HCEC 1CT (cell line): ENCODE measurements around the gene PTGES2.

Source experiments
- DNase-seq: peaks from one replicate; pipeline ENCODE4 v3.0.0-alpha.2; 2017

Gene PTGES2

DNA sequence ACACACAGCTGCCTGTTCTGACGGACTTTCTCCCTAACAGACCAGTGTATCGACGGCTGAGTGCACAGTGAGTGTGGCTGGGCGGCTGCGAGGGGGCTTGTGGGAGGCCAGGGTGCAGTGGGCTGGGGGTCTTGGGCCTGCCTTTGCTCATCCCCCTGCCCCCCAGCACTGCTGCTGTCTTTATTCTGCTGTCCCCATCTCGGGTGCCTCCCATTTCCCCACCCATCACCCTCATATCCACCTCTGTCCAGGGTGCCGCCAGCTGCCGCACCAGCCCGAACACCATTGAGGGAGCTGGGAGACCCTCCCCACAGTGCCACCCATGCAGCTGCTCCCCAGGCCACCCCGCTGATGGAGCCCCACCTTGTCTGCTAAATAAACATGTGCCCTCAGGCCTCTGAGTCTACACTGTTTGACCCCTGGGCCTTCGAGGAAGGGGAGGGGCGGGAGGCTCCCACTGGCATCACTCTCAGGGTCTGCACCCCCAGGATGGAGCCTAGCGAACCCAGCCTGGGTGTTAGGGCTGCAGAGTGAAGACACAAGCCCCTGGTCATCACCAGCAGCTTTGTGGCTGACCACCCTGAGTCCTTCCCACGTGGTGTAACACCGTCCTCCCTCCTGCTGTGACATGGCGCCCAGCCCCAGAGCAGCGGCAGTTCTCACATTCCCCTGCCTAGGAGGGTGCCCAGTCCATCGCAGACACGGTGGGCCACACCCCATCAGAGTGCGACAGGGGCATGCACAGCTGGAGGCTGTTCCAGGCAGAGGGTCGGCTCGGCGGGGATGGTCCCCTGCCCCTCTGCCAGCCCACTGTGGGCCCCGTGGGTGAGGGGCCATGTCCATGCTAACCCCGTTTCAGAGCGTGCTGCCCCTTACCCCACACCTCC, 25.8 kb upstream of the PTGES2 start:
- no peak for DNase-seq

DNA sequence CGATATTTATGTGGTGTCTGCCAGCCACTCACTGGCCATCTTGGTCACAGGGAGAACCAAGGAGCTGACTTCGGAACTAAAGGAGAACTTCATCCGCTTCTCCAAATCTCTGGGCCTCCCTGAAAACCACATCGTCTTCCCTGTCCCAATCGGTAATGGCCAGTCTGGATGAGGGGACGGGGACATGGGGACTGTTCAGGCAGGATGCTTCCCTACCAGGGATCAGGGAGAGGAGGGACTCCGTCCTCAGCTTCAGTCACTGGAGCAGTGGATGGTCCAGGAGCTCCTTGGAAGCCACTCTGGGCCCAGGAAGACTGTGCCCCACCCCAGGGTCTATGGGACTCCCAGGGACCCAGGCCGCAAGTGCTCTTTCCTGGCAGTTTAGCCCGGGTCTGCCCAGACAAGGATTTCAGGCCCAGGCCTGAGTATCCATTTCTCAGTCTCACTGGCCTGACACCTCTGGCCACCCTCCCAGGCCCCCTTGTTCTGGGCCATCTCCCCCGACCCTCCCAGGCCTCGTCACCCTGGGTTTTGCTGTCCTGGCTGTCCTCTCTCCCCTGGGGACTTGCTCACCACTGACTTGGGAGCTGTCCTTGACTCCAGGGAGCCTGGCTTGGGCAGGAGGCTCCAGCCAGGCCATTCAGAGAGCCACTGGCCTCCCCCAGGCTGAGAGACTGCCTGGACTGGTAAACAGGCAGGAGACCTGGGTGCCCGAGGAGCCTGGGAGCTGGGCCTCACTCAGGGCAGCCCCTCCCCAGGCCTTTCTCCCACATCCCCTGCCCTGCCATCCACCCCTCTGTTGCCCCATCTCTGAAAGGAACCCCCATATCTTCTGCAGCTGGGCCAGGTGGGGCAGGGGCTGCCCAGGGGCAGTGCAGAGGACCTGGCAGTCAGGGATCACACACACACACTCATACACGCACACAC, 24.9 kb upstream of the PTGES2 start:
- DNase-seq: no peak

DNA sequence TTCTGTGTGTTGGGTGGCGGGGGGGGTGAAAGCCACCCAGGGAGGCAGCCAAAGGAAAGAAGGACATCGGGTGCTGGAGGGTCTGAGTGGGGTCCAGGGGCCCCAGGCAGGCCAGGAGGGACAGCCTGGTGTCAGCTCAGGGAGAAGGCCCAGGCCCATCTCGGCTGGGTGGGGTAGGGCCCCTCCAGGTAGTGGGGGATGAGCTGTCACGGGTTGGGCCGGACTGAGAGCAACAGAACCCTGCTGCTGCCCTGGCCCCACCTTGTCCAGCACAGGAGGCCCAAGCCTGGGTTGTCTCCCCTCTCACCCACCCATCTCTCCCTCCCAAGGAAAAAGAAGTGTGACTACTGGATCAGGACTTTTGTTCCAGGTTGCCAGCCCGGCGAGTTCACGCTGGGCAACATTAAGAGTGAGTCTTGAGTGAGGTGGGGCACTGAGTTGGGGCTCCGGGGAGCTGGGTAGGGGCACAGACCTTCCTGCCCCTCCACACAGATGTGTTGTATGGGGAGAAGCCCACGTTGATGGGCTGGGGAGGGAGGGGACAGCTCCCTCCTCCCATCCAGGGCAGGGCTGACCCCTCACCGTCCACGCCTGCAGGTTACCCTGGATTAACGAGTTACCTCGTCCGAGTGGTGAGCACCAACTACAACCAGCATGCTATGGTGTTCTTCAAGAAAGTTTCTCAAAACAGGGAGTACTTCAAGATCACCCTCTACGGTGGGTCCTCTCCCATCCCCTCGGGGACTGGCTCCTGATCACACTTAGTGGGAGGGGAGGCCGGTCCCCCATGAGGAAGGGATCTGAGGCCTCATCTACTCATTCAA, 24.0 kb upstream of the PTGES2 start:
- DNase-seq: no peak

DNA sequence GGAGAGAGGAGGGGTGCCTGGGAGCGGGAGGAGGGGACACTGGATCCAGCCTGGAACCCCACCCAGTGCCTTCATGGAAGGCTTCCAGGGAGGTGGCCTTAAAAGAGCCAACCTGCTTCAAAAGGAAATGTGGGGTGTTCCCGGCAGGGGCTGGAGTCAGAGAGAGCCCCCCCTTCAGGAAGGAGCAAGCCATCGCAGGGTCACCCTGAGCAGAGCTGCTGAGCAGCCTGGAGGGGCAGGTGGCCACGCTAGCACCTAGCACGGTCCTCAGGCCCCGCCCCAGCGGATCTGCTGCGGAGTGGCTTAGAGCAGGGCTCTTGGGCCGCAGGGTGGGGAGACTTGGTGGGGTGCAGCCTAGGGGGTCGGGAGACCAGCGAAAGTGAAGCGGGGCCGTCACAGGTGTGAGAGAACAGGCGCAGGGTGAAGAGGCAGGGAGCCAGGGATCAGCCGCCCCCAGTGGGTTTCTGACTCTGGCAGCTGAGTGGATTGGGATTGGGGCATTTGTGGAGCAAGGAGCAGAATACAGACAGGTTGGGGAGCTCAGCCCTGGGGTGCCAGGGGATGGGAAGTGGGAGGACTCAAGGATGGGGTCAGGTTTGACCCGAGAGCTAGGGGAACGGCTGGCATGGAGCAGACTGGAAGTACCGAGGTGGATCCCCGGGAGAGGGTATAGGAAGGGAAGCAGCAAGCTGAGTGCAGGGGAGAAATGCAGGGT, 23.2 kb upstream of the PTGES2 start:
- DNase-seq: no peak

DNA sequence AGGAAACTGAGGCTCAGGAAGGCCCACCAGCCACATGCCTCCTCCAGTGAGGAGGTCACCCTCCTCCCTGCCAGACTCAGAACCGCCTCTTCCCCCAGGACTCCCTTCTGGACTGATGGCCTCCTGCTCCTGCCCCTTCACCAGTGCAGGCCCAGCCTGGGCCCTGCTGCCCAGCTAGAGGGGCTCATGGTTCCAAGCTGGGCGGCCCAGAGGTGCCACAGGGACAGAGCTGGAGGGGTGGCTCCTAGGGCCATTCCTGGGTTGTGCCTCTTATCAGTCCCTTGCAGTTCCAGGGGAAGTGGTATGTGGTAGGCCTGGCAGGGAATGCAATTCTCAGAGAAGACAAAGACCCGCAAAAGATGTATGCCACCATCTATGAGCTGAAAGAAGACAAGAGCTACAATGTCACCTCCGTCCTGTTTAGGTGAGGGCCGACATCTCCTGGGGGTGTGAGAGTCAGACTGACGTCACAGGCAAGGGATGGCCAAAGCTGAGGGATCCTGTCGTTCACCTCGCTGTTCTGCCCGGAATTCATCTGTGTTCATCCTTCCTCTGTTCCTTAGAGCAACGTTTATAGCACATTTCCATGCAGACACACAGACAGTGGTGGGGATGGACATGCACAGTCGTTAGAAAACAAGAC, 22.5 kb upstream of the PTGES2 start:
- no peak for DNase-seq

DNA sequence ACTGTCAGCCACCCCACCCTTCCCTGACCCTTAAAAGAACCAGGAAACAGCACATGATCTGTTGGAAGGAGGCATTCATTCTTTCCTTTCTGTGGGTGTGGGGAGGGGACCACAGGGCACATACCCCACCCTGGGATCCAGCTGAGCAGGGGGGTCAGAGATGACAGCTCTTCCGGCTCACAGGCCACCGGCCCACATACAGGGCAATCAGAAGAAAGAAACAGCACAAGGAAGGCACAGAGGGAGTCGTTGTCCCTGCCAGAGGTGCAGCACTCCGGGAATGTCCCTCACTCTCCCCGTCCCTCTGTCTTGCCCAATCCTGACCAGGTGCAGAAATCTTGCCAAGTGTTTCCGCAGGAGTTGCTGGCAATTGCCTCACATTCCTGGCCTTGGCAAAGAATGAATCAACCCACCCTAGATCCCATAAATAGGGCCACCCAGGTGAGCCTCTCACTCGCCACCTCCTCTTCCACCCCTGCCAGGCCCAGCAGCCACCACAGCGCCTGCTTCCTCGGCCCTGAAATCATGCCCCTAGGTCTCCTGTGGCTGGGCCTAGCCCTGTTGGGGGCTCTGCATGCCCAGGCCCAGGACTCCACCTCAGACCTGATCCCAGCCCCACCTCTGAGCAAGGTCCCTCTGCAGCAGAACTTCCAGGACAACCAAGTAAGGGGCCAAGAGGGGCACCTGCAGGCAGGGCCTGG, 21.6 kb upstream of the PTGES2 start, which contains the start of gene LCN2:
Gene LCN2, plus strand, starts transcription at position 453 of the 701 bp plus-strand sequence. Its CDS starts 73 bp downstream, at position 526.
- no peak for DNase-seq

DNA sequence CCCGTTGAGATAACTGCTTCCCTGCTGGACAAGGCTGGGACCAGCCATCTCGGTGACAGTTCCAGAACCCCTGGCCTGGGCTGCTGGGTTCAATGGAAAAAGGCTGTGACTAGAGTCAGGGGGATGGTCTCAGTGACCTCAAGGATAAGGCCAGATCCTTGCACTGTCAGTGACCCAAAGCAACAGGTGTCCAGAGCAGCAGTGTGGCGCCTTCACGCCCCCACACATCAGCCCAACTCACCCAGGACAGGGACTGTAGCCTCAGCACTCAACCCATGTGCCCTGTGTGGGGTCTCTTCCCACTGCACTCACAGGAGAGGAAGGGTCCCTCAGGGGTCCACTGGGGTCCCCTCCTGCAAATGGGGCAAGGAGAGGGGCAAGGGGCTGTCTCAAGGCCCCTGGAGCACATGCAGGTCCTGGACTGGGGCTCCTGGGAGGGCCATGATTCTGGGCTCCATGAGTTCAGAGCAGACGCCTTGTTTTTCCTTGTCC, 21.0 kb upstream of the PTGES2 start:
- DNase-seq: no peak

DNA sequence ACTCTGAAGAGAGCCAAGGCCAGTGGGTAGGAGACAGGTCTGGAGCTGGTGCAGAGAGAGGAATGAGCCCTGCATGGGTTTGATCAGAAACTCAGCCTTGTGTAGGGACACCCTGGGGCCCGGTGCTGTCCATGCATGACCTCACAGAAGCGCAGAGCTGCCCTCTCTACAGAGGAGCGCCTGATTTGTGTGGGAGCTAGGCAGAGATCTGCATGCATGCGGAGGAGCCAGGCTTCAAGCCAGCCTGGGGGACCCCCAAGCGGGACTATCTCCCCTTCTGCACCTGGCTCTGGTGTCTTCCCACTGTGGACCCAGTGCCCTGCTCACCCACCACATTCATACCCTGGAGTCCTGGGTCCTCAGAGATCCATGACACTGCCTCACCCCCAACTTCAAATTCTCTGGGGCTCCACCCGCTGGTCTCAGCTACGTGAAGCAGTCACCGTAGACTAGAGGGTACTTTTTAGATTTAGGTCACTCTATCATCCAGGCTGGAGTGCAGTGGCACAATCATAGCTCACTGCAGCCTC, 19.1 kb upstream of the PTGES2 start:
- no peak for DNase-seq

DNA sequence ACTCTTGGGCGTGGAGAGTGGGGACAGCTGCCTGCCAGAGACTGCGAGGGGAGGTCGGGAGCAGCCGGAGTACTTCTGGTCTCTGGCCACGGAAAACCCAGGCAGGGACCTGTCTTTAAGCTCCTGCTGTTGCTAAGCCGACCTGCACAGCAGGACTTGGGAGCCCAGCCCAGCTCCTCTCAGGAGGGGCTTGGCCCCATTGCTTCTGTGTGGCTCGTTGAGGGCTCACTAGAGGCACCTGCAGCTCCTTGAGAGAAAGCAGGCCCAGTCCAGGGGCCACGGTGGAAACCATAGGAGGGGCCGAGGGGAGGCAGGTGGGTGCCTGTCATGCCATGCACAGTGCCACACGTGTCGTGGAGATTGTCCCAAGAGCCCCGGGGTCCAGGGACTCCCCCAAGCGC, 18.4 kb upstream of the PTGES2 start:
- DNase-seq: no peak

DNA sequence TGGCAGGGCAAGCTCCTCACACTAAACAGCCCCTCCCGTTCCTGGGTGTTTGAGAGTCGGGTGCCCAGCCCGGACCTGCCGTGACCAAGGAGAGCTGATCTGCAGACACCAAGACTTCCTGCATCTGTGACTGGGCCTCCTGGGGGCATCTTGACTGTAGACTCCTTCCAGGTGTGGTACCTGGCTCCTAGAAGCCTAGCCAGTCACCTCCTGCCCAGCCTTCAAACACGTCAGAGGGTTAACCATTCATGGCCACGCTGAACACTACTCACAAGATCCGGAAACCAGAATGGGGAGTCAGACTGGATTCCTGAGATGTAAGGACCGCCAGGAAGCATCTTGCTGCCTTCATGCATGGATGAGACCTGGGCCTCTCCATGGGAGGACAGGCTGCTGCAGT, 18.0 kb upstream of the PTGES2 start:
- DNase-seq: no peak

DNA sequence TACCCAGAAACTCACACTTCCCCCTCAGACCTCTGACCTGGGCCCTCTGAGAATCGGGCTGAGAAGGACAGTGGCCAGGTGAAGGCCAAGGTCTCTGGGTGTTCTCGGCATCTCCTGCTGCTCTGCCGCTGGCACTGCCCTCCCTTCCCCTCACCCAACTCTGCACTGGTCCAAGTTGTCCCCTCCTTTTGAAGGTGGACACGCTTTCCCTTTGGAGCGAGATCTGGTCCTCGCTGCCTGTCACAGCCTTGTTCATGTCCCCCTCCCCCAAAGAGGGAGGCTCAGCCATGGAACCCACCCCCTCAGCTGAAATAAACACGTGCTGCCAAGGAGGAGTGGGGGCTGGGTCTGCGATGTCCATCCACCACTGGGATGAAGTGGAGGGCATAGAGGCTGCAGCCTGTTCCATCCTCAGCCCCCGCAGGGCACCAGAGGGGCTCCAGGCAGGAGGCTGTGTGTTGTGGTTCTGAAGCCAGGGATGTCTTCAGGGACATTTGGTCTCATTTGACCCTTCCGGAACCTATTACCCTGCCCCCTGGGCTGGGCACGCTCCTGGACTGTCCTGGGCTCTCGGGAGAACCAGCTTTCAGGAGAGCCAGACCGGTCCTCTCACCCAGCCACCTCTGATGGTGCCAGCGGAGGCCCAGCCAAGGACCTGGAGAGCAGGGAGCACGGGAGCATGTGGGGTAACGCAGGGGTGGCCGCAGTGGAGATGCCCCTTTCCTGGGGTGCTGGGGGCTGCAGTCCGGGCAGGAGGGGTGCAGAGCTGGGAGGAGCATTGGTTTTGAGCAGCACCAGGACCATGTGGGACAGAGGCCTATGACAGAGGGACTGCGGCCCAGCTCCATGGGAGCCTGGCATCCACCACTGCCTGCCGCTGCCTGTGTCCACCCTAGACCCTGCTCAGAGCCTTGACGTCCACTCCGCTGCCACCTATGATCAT, 17.0 kb upstream of the PTGES2 start:
- no peak for DNase-seq

DNA sequence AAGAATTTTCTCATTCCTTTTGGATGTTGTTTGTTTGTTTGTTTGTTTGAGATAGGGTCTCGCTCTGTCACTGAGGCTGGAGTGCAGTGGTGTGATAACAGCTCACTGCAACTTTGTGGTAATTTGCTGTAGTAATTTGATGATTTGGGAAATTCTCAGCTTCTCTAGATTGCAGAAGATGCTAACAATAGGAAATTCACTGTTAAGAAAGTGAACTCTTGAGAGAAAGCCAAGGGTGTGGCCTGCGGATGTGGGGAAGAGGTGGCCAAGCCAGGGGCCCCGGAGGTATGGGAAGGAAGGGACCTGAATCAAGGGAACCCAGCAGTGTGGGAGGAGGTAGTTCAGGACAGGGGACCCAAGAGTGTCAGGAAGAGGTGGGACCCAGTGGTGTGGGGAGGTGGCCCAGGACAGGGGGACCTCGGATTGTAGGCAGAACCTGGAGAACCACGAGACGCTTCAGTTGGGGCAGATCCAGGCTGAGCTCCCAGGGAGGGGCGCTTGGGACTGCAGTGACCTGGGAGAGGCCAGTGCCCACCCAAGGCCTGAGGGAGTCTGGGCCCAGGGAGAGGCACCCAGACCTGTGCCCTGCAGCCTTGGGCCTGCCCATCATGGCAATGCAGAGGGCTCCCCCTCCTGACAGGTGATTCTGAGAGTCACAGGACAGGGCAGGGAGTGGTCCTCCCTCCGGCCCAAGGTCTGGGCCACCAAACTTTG, 16.2 kb upstream of the PTGES2 start:
- no peak for DNase-seq

DNA sequence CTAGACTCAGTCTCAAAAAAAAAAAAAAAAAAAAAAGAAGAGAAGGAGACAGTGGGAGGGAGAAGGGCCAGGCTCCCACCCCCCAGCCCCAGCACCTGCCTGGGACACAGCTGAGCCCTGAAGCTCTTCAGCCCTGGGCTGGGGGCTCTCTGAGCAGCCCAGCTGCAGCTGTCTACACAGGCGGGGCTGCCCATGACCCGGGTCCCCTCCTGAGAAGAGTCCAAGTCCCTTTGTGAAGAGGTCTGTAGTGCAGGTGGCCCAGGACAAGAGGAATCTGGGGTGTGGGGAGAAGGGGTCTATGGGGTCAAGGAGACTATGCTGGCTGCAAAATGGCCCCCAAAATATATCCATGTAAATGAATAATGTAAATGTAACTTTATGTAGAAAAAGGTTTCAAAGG, 15.1 kb upstream of the PTGES2 start:
- DNase-seq: no peak

DNA sequence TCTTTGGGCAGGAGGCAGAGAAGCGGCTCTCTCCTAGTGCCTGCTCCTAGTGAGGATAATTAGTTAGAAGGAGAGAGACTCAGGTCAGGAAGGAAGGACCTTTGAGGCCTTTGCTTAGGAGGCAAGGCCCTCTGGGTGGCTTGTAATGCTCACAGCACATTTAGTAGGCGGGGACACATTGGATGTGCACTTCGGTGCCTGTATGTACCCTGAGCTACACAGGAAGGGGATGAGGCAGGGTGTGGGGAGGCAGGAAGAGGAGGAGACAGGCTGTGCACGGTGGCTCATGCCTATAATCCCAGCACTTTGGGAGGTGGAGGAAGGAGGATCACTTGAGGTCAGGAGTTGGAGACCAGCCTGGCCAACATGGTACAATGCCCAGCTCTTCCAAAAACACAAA, 14.5 kb upstream of the PTGES2 start:
- no peak for DNase-seq

DNA sequence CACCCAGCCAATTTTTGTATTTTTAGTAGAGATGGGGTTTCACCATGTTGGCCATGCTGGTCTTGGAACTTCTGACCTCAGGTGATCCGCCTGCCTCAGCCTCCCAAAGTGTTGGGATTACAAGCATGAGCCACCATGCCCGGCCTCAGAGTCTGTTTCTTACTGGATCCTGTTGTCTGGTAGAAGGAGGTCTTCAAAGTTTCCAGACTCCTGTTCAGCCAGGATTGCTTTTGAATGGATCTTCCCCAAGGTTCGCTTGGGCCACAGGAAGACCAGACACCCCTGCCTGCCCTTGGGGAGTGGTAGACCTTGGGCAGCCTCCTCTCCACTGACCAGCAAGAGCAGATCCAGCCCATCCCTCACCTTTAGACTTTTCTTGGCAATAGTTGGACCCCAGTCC, 14.1 kb upstream of the PTGES2 start:
- no peak for DNase-seq

DNA sequence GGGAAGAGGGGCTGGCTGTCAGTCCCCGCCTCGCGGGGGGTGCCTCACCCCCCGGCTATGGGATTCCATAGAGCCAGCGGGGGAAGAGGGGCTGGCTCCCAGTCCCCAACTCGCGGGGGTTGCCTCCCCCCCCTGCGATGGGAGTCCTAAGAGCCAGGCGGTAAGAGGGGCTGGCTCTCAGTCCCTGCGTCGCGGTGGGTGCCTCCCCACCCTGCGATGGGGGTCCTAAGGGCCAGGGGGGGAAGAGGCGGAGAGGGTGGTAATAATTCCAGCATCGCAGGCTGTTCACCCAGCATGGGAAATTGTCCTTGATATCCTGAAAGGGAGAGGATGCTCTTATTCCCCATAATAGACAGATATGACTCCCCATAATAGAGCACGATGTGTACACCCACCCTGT, 12.1 kb upstream of the PTGES2 start:
- no peak for DNase-seq

DNA sequence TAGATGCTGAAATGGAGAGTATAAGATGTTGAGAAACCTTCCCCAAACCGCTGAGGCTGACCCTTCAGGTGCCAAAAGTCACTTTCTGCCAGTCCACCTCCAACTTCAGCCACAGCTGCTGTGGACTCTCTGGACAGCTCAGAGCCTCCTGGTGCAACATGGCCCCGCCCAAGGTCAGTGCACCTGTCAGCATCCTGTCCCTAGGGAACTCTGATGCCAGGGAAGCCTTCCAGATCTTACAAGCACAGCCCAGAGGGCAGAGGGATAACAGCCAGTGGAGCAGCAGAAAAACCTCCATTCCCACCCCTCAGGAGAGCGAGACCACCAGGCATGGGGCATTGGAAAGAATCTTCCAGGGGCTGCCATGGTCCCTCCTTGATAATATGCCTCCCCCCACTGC, 10.5 kb upstream of the PTGES2 start:
- no peak for DNase-seq
